ENCODE data around the gene FUZ. TPM values are rescaled to one million over a fixed set of nuclear protein-coding genes. Genes with fewer than 3 reads are reported as not detected.
"Not testable (repeated sequence)": the region's sequence is repeated elsewhere in the genome, so short reads cannot be mapped to it uniquely, and the experiment has no call there.

FUZ gene
- total RNA-seq, 4 donors from 2014 or later: 4.1 to 13.8 (median 12.3) TPM

DNA sequence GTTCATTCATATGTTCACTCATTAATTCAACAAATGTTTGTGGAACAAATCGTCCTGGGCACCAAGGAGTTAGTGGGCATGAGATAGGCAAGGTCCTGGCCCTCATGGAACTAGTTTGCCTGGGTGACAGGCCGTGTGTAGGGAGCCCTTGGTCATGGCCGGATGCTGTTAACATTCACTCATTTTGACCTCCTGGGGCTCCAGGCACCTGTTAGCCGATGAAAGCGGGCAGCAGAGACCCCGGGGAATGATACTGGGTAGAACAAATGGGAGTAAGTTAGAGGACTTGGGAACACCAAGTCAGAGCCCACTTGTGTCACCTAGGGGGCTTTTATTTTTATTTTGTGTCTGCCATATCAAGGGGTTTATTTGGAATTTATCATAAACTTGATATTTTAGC is 11.6 kb upstream of the FUZ start:
- peaks cover 0 to 45% (median 0%) of the 10 kb centered on the region in 3 donors for H3K36me3 ChIP-seq
- no peaks in the 10 kb centered on the region for H3K9me3 ChIP-seq
- no peak overlapping the region for H3K27ac ChIP-seq
- no peak overlapping the region for H3K4me3 ChIP-seq
- no peak for TF ChIP-seq POLR2A (IDR thresholded peaks at IDR 0.05)
- peaks cover 0 to 7% (median 0%) of the 10 kb centered on the region in 4 donors for H3K4me1 ChIP-seq
- H3K27me3 ChIP-seq: no peaks in the 10 kb centered on the region
- DNase-seq: no peak

DNA sequence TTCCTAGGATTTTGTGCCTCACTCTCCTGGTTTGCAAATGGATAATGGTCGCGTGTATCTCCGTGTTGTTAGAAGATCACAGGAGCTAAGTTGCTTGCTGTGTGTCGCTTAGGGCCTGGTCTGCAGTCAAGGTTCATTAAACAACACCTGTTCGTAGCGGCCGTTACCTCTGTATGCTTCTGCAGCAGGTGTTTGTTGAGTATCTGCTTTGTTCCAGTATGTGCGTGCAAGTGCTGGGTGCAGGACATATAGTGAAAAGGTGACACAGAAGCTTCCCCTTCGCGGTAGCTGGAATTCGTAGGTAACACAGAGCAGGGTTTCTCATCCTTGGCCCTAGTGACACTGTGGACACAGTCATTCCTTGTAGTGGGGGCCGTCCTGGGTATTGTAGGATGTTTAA is 10.4 kb upstream of the FUZ start:
- Histone ChIP-seq H3K27me3 (no peaks in the 10 kb centered on the region), H3K4me1 (peaks cover 0 to 15% (median 0%) of the 10 kb centered on the region in 4 donors)

DNA sequence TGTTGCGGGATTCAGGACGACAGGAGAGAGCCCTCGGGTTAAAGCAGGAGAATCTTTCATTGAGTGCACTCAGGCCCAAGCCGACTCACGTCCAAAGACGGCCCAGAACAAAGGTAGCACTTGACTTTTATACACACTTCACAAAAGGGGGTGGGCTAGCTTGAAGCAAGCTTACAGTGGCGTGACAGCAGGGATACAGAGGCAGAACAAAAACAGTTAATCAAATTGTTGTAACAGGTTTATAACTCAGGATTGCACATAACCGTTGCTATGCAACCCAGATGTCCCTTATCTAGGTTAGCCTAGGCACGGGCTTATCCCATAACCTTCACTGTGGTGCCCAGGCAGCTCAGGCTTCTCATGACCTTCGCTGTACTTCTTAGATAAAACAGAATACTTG is 7.0 kb upstream of the FUZ start:
- Histone ChIP-seq H3K4me3 (no peak overlapping the region), H3K4me1 (peaks cover 0 to 24% (median 0%) of the 10 kb centered on the region in 4 donors), H3K27ac (no peak overlapping the region), H3K36me3 (peaks cover 0 to 32% (median 0%) of the 10 kb centered on the region in 3 donors), H3K27me3 (no peaks in the 10 kb centered on the region), H3K9me3 (no peaks in the 10 kb centered on the region)
- no peak for DNase-seq
- TF ChIP-seq, protein P1, sequence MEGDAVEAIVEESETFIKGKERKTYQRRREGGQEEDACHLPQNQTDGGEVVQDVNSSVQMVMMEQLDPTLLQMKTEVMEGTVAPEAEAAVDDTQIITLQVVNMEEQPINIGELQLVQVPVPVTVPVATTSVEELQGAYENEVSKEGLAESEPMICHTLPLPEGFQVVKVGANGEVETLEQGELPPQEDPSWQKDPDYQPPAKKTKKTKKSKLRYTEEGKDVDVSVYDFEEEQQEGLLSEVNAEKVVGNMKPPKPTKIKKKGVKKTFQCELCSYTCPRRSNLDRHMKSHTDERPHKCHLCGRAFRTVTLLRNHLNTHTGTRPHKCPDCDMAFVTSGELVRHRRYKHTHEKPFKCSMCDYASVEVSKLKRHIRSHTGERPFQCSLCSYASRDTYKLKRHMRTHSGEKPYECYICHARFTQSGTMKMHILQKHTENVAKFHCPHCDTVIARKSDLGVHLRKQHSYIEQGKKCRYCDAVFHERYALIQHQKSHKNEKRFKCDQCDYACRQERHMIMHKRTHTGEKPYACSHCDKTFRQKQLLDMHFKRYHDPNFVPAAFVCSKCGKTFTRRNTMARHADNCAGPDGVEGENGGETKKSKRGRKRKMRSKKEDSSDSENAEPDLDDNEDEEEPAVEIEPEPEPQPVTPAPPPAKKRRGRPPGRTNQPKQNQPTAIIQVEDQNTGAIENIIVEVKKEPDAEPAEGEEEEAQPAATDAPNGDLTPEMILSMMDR (IDR thresholded peaks at IDR 0.05): no peak
- no peak for TF ChIP-seq POLR2A (IDR thresholded peaks at IDR 0.05)

More for the DNA sequence above, 10.4 kb upstream of the FUZ start:
- no peaks in the 10 kb centered on the region for H3K9me3 ChIP-seq
- no peak overlapping the region for H3K27ac ChIP-seq
- TF ChIP-seq POLR2A (IDR thresholded peaks at IDR 0.05): no peak
- TF ChIP-seq, protein P1 (IDR thresholded peaks at IDR 0.05): no peak
- no peak overlapping the region for H3K4me3 ChIP-seq
- peaks cover 0 to 34% (median 0%) of the 10 kb centered on the region in 3 donors for H3K36me3 ChIP-seq
- peak in 2 of 3 donors; percentile 32 to 61 for DNase-seq

DNA sequence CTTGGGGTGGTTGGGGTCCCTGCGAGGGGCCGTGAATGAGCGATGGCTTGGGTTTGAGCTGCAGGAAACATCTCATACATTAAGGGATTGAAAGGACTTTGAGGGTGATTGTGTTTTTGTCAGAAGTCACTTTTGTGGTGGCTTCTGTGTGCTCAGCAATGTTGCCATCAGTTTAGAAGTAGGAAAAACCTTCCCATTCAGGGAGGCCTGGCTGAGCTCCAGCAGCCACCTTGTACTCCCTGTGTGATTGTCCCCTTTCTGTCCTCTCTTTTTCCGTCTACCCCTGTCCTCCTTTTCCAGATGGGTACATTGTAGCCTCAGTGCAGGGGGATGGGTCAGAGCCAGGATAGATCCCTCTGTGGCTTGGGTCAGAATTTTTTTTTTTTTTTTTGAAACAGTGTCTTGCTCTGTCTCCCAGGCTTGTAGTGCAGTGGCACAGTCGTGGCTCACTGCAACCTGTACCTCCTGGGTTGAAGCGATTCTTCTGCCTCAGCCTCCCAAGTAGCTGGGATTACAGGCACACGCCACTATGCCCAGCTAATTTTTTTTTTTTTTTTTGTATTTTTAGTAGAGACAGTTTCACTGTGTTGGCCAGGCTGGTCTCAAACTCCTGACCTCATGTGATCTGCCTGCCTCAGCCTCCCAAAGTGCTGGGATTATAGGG is 6.5 kb upstream of the FUZ start:
- Histone ChIP-seq H3K4me3 (peak overlapping the region in 2 of 4 donors; percentile 73 to 83), H3K36me3 (peaks cover 0 to 28% (median 0%) of the 10 kb centered on the region in 3 donors), H3K4me1 (peaks cover 0 to 24% (median 0%) of the 10 kb centered on the region in 4 donors)
- DNase-seq, H3K27me3 ChIP-seq, H3K27ac ChIP-seq, H3K9me3 ChIP-seq: not testable (repeated sequence)

DNA sequence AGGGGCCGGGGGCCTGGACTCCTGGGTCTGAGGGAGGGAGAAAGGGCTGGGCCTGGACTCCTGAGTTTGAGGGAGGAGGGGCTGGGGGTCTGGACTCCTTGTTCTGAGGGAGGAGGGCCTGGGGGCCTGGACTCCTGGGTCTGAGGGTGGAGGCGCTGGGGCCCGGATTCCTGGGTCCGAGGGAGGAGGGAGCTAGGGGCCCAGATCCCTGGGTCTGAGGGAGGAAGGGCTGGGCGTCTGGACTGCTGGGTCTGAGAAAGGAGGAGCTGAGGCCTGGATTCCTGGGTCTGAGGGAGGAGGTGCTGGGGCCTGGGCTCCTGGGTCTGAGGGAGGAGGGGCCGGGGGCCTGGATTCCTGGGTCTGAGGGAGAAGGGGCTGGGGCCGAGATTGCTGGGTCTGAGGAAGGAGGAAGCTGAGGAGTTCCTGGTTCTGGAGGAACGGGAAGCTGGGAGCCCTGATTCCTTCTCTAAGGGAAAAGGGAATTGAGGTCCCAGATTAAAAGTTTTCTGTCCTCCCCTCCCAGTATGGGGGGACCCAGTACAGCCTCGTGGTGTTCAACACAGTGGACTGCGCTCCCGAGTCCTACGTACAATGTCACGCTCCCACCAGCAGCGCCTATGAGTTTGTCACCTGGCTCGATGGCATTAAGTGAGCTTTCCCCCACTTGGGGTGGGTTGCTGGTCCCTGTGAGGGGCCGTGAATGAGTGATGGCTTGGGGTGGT is 5.7 kb upstream of the FUZ start:
- no peak for DNase-seq
- TF ChIP-seq POLR2A (IDR thresholded peaks at IDR 0.05): no peak
- TF ChIP-seq, protein P1 (IDR thresholded peaks at IDR 0.05): no peak
- no peaks in the 10 kb centered on the region for H3K27me3 ChIP-seq

DNA sequence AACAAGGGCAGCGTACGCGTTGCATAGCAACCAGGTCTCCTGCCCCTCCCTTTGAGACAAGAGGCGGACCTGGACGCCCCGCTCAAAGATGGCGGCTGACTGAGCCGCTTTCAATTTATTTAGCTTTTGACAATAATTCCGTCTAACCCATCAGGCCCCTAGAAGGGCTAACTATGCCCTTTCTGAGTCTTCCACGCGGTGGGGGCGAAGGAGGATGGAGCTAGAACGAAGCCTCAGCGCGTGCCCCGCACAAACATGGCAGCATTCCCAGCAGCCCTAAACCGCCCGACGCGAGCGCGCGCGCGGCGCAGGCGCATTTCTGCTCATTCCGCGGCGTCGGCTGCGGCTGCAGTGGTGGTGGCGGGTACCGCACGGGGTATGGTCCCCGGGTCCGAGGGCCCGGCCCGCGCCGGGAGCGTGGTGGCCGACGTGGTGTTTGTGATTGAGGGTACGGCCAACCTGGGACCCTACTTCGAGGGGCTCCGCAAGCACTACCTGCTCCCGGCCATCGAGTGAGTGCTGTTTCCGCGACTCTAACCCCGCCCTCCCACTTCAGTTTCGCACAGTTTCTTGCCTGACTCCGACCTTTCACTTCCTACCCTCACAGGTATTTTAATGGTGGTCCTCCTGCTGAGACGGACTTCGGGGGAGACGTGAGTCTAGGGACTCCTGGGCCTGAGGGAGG is 5.0 kb upstream of the FUZ start, which contains the start of gene MED25:
Gene MED25 (plus strand): TSS at position 326 of the 685 bp plus-strand sequence. CDS start 53 bp downstream, at position 379.
- Histone ChIP-seq H3K4me1 (peaks cover 0 to 24% (median 0%) of the 10 kb centered on the region in 4 donors), H3K36me3 (peaks cover 0 to 13% (median 0%) of the 10 kb centered on the region in 3 donors), H3K4me3 (peak within 1 kb of the TSS; percentile 73 to 83 (median 81)), H3K27ac (peak within 1 kb of the TSS; percentile 77 to 93 (median 90)), H3K9me3 (no peaks in the 10 kb centered on the region), H3K27me3 (no peaks in the 10 kb centered on the region)
- peak; percentile 74 to 93 (median 92) for DNase-seq
- TF ChIP-seq, protein P1 (IDR thresholded peaks at IDR 0.05): peak in 4 of 6 experiments; percentile 54 to 76 (median 59)
- TF ChIP-seq POLR2A (IDR thresholded peaks at IDR 0.05): peak; percentile 58 to 60

More for the DNA sequence above, 5.7 kb upstream of the FUZ start:
- H3K36me3 ChIP-seq: peaks cover 0 to 20% (median 0%) of the 10 kb centered on the region in 3 donors
- H3K9me3 ChIP-seq: no peaks in the 10 kb centered on the region
- H3K4me3 ChIP-seq: peak overlapping the region; percentile 73 to 83 (median 81)
- peak overlapping the region; percentile 77 to 93 (median 90) for H3K27ac ChIP-seq
- H3K4me1 ChIP-seq: peaks cover 0 to 24% (median 0%) of the 10 kb centered on the region in 4 donors
